ENCODE data around the gene BCL3. TPM values are rescaled to one million over a fixed set of nuclear protein-coding genes. Genes with fewer than 3 reads are reported as not detected.
"Not testable (repeated sequence)": the region's sequence is repeated elsewhere in the genome, so short reads cannot be mapped to it uniquely, and the experiment has no call there.

BCL3 gene
- total RNA-seq, 4 donors from 2014 or later = 43.8 to 181 (median 69.5) TPM

DNA sequence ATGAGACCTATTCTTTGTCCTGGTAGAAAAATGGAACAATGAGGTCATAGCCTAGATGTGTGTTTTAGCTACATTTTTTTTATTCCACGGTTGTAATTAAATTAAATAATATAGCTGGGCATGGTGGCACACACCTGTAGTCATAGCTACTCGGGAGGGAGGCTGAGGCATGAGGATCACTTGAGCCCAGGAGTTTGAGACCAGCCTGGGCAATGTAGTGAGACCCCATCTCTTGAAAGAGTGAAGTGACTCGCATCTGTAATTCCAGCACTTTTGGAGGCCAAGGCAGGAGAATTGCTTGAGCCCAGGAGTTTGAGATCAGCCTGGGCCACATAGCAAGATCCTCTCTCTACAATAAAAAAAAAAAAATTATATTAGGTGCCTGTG is 17.4 kb downstream of the BCL3 start:
- TF ChIP-seq, protein P1, sequence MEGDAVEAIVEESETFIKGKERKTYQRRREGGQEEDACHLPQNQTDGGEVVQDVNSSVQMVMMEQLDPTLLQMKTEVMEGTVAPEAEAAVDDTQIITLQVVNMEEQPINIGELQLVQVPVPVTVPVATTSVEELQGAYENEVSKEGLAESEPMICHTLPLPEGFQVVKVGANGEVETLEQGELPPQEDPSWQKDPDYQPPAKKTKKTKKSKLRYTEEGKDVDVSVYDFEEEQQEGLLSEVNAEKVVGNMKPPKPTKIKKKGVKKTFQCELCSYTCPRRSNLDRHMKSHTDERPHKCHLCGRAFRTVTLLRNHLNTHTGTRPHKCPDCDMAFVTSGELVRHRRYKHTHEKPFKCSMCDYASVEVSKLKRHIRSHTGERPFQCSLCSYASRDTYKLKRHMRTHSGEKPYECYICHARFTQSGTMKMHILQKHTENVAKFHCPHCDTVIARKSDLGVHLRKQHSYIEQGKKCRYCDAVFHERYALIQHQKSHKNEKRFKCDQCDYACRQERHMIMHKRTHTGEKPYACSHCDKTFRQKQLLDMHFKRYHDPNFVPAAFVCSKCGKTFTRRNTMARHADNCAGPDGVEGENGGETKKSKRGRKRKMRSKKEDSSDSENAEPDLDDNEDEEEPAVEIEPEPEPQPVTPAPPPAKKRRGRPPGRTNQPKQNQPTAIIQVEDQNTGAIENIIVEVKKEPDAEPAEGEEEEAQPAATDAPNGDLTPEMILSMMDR (IDR thresholded peaks at IDR 0.05) = no peak
- TF ChIP-seq EP300 (IDR thresholded peaks at IDR 0.05; ENCODE audit: low read depth) = no peak
- no peak for TF ChIP-seq POLR2A (IDR thresholded peaks at IDR 0.05)
- TF ChIP-seq POLR2AphosphoS5 (IDR thresholded peaks at IDR 0.05) = no peak
- Histone ChIP-seq H3K27ac (peak overlapping the region; percentile 63 to 83 (median 72)), H3K4me3 (no peak overlapping the region), H3K27me3 (no peaks in the 10 kb centered on the region), H3K36me3 (no peaks in the 10 kb centered on the region), H3K4me1 (peaks cover 0 to 45% (median 12%) of the 10 kb centered on the region in 4 donors), H3K9me3 (no peaks in the 10 kb centered on the region)
- 64 to 82% methylated on average over 2 to 3 of the region's 3 CpGs for WGBS, 2 donors (ENCODE audit: low coverage in 1 of 2)
- in situ Hi-C loops (cut with MboI; ENCODE audit: low pct_ligation_motif_present in 1 of 4, low pct_unique_long_range_greater_than_20kb in 1 of 4, low sequenced_read_pairs in 3 of 4) (loop anchor here (5.0 kb wide), 2 partner anchors 39 to 44 kb away; no protein-coding TSS in a partner anchor), intact Hi-C loops (cut with DNase I; ENCODE audit: low total_unique reads) (no loop called here)
- no peak for DNase-seq

DNA sequence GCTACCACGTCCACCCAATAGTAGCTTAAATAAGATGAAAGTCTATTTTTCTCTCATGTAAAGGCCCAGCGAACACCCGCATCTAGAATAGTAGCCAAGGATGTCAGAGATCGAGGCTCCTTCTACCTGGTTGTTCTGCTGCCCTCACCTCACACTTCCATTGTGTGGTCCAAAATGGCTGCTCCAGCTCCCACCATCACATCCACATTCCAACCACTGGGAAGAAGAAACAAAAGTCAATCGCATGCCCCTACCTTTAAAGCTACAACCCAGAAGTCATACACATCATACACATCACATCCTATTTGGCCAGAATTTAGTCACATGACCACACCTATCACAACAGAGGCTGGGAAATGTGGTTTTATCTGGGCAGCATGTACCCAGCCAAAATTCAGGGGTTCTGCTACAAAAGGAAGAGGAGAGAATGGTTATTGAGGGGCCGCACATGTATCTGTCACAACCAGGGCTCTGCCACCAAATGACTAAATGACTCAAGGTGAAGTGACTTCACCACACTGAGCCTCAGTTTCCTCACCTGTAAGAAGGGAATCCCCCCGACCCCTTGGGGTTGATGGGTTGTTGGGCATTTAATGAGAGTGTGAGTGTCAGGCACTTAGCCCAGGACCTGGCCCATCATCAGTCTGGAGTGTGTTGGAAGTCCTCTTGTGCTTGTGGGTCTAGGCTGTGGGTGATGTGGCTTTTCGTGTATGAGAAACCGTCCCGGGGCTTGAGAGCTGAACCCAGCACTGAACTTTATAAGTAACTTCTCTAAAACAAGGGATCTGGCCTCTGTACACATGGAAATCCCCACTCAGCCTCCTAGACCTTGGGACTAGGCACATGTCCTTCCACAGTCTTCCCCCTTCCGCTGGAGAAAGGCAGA is 19.0 kb downstream of the BCL3 start:
- Histone ChIP-seq H3K27ac (no peak overlapping the region), H3K9me3 (no peaks in the 10 kb centered on the region), H3K4me3 (no peak overlapping the region), H3K27me3 (no peaks in the 10 kb centered on the region), H3K36me3 (no peaks in the 10 kb centered on the region), H3K4me1 (peaks cover 0 to 47% (median 12%) of the 10 kb centered on the region in 4 donors)
- TF ChIP-seq POLR2AphosphoS5 (IDR thresholded peaks at IDR 0.05) (no peak), EP300 (IDR thresholded peaks at IDR 0.05; ENCODE audit: low read depth) (no peak), POLR2A (IDR thresholded peaks at IDR 0.05) (no peak)
- TF ChIP-seq, protein P1 (IDR thresholded peaks at IDR 0.05) = no peak
- intact Hi-C loops (cut with DNase I; ENCODE audit: low total_unique reads) (no loop called here), in situ Hi-C loops (cut with MboI; ENCODE audit: low pct_ligation_motif_present in 1 of 4, low pct_unique_long_range_greater_than_20kb in 1 of 4, low sequenced_read_pairs in 3 of 4) (loop anchor here (5.0 kb wide), 2 partner anchors 40 to 45 kb away; no protein-coding TSS in a partner anchor)
- WGBS, 2 donors (ENCODE audit: low coverage in 1 of 2) = 70% methylated on average over 11 of the region's 11 CpGs; no CpG with 5 or more reads in 1 of the 2 donors
- no peak for DNase-seq

DNA sequence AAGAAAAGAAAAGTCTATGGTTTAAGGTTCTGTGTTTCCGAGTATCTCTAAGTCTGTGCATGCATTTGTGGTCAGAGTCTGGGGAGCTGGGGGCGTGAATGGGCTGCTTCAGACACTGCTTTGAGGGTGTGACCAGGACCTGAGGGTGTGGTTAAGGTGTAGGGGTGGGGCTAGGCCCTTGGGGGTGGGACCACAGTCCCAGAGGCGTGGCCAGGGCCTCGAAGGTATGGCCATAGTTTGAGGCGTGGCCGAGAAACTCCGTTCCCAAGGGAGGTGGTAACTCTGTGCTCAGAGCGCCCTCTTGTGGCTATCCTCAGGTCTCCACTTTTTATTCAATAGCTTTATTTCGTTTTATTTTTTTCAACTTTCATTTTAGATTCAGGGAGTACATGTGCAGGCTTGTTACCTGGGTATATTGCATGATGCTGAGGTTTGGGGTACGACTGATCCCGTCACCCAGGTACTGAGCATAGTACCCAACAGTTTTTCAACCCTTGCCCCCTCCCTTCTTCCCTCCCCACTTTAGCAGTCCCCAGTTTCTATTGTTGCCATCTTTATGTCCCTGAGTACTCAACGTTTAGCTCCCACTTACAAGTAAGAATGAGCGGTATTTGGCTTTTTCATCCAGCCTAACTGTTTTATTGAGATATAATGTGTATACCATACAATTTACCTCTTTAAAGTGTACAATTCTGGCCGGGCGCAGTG is 22.2 kb downstream of the BCL3 start:
- WGBS, 2 donors (ENCODE audit: low coverage in 1 of 2) = 13 to 70% methylated on average over 4 to 15 of the region's 15 CpGs
- Histone ChIP-seq H3K4me1 (peaks cover 0 to 42% (median 11%) of the 10 kb centered on the region in 4 donors), H3K27ac (peak overlapping the region; percentile 24 to 60 (median 43)), H3K27me3 (no peaks in the 10 kb centered on the region), H3K36me3 (no peaks in the 10 kb centered on the region), H3K9me3 (no peaks in the 10 kb centered on the region), H3K4me3 (no peak overlapping the region)
- DNase-seq = peak; percentile 98
- in situ Hi-C loops (cut with MboI; ENCODE audit: low pct_ligation_motif_present in 1 of 4, low pct_unique_long_range_greater_than_20kb in 1 of 4, low sequenced_read_pairs in 3 of 4) = no loop called here
- TF ChIP-seq EP300 (IDR thresholded peaks at IDR 0.05; ENCODE audit: low read depth) (no peak), POLR2AphosphoS5 (IDR thresholded peaks at IDR 0.05) (peak; percentile 26 to 70 (median 33)), POLR2A (IDR thresholded peaks at IDR 0.05) (no peak)
- TF ChIP-seq, protein P1 (IDR thresholded peaks at IDR 0.05) = peak; percentile 82 to 97 (median 87)
- intact Hi-C loops (cut with DNase I; ENCODE audit: low total_unique reads) = loop anchor here (1.0 kb wide), 2 partner anchors 47 to 81 kb away; no protein-coding TSS in a partner anchor

DNA sequence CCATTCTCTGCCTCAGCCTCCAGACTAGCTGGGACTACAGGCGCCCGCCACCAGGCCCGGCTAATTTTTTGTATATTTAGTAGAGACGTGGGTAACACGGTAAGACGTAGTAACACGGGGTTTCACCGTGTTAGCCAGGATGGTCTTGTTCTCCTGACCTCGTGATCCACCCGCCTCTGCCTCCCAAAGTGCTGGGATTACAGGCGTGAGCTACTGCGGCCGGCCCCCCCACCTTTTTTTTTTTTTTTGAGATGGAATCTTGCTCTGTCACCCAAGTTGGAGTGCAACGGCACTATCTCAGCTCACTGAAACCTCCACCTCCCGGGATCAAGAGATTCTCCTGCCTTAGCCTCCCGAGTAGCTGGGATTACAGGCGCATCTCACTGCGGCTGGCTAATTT is 23.6 kb downstream of the BCL3 start:
- H3K27ac ChIP-seq; intact Hi-C loops (cut with DNase I; ENCODE audit: low total_unique reads); H3K9me3 ChIP-seq; in situ Hi-C loops (cut with MboI; ENCODE audit: low pct_ligation_motif_present in 1 of 4, low pct_unique_long_range_greater_than_20kb in 1 of 4, low sequenced_read_pairs in 3 of 4); H3K36me3 ChIP-seq; H3K27me3 ChIP-seq; DNase-seq; H3K4me3 ChIP-seq: not testable (repeated sequence)
- peaks cover 0 to 47% (median 20%) of the 10 kb centered on the region in 4 donors for H3K4me1 ChIP-seq
- WGBS, 2 donors (ENCODE audit: low coverage in 1 of 2) = 60 to 87% methylated on average over 2 to 18 of the region's 18 CpGs

Data from transverse colon (tissue), 4 donors.